ENCODE data around the gene NDE1.

The NDE1 gene

GRCh38 chr16:15749985-15750384, 99.9 kb downstream of the NDE1 start:
- H3K4me3 ChIP-seq (ENCODE audit: control insufficient read depth, low read depth, low read length) = no peak overlapping the region
- TF ChIP-seq CTCF (conservative IDR thresholded peaks at IDR 0.05; ENCODE audit: control insufficient read depth, insufficient read depth, low read depth, low read length) = no peak
- DNase-seq (ENCODE audit: low read depth) = no peak

- no peak for TF ChIP-seq CTCF (conservative IDR thresholded peaks at IDR 0.05; ENCODE audit: control insufficient read depth, insufficient read depth, low read depth, low read length)
These were observed 101.9 kb downstream of the NDE1 start for GRCh38 chr16:15751940-15752339.

GRCh38 chr16:15752717-15753488, 102.9 kb downstream of the NDE1 start:
- TF ChIP-seq CTCF (conservative IDR thresholded peaks at IDR 0.05; ENCODE audit: control insufficient read depth, insufficient read depth, low read depth, low read length) = no peak
- H3K4me3 ChIP-seq (ENCODE audit: control insufficient read depth, low read depth, low read length) = no peak overlapping the region
- no peak for DNase-seq (ENCODE audit: low read depth)

More at GRCh38 chr16:15751940-15752339, 101.9 kb downstream of the NDE1 start:
- H3K4me3 ChIP-seq (ENCODE audit: control insufficient read depth, low read depth, low read length) = no peak overlapping the region
- DNase-seq (ENCODE audit: low read depth) = no peak

- no peak for DNase-seq (ENCODE audit: low read depth)
- TF ChIP-seq CTCF (conservative IDR thresholded peaks at IDR 0.05; ENCODE audit: control insufficient read depth, insufficient read depth, low read depth, low read length) = no peak
- H3K4me3 ChIP-seq (ENCODE audit: control insufficient read depth, low read depth, low read length) = no peak overlapping the region
These were observed 104.9 kb downstream of the NDE1 start for GRCh38 chr16:15754821-15755534.

GRCh38 chr16:15757077-15757386, 107.0 kb downstream of the NDE1 start:
- DNase-seq (ENCODE audit: low read depth) = no peak
- TF ChIP-seq CTCF (conservative IDR thresholded peaks at IDR 0.05; ENCODE audit: control insufficient read depth, insufficient read depth, low read depth, low read length) = no peak

GRCh38 chr16:15757630-15758251, 107.7 kb downstream of the NDE1 start:
- no peak for DNase-seq (ENCODE audit: low read depth)
- TF ChIP-seq CTCF (conservative IDR thresholded peaks at IDR 0.05; ENCODE audit: control insufficient read depth, insufficient read depth, low read depth, low read length) = no peak
- H3K4me3 ChIP-seq (ENCODE audit: control insufficient read depth, low read depth, low read length) = no peak overlapping the region

More at GRCh38 chr16:15757077-15757386, 107.0 kb downstream of the NDE1 start:
- H3K4me3 ChIP-seq (ENCODE audit: control insufficient read depth, low read depth, low read length) = no peak overlapping the region

Data from fibroblast of mammary gland (primary cell).